K562 (cell line): ENCODE measurements around the gene TCF7.

Source experiments
- ARID4B ChIP-seq: sonication (generic); formaldehyde crosslinking; IDR thresholded peaks from 2 replicates; pipeline ENCODE4 v1.8.0; 2022; ENCODE audit warnings: mild to moderate bottlenecking, missing genetic modification reagents
- CTCF ChIP-seq, 3 experiments: IDR thresholded peaks in 2 of 3; conservative IDR thresholded peaks in 1 of 3; 2 replicates each; pipeline ENCODE4 v1.5.1; 2011 to 2012; ENCODE audit warnings: low read length in 3 of 3, mild to moderate bottlenecking in 3 of 3, control low read depth in 2 of 3, improper control_type of control experiment in 1 of 3, inconsistent platforms in 1 of 3, low read depth in 1 of 3, mixed read lengths in 1 of 3, moderate library complexity in 1 of 3; ENCODE audit not compliant: insufficient read depth in 2 of 3
- L3MBTL2 ChIP-seq: fragments of 450-650 bp; IDR thresholded peaks from 2 replicates; pipeline ENCODE4 v1.6.1; 2016; ENCODE audit warnings: mild to moderate bottlenecking, moderate library complexity
- MAFF ChIP-seq: IDR thresholded peaks from 2 replicates; pipeline ENCODE4 v1.6.1; 2012; ENCODE audit warnings: low read length, improper control_type of control experiment
- NFRKB ChIP-seq: fragments of 450-650 bp; IDR thresholded peaks from 2 replicates; pipeline ENCODE4 v1.6.1; 2016; ENCODE audit warnings: low read depth
- POLR2A ChIP-seq: fragments of 450-650 bp; conservative IDR thresholded peaks from 2 replicates; pipeline ENCODE4 v1.6.1; 2016
- POLR2AphosphoS5 ChIP-seq: IDR thresholded peaks from 2 replicates; pipeline ENCODE4 v1.6.1; 2011; ENCODE audit warnings: mild to moderate bottlenecking, low read depth, low read length, moderate library complexity; ENCODE audit not compliant: control insufficient read depth, insufficient read depth
- SRF ChIP-seq, 2 experiments: fragments of 250-450, 450-650 bp in 1 of 2; sonication (Bioruptor Pico) in 1 of 2; sonication (generic) in 1 of 2; formaldehyde crosslinking; IDR thresholded peaks; 2 replicates each; pipeline versions ENCODE4 v1.5.0 to v1.5.1; 2020 to 2022; ENCODE audit warnings: mild to moderate bottlenecking in 1 of 2, missing genetic modification reagents in 1 of 2
- STAT5B ChIP-seq: fragments of 250-450 bp; sonication (Bioruptor Pico); IDR thresholded peaks from 2 replicates; pipeline ENCODE4 v1.8.0; 2021; ENCODE audit warnings: mild to moderate bottlenecking, inconsistent platforms
- TEAD2 ChIP-seq: fragments of 450-650 bp; IDR thresholded peaks from 2 replicates; pipeline ENCODE4 v1.6.1; 2016; ENCODE audit warnings: missing genetic modification characterization, control low read depth, missing compliant biosample characterization
- ZBTB40 ChIP-seq, 2 experiments: fragments of 450-650 bp in 1 of 2; sonication (generic) in 1 of 2; formaldehyde crosslinking in 1 of 2; IDR thresholded peaks; 2 replicates each; pipeline versions ENCODE4 v1.7.1 to v1.9.0; 2016 to 2022; ENCODE audit warnings: inconsistent platforms in 1 of 2, mild to moderate bottlenecking in 1 of 2, missing genetic modification reagents in 1 of 2
- ZNF274 ChIP-seq: IDR thresholded peaks from 2 replicates; pipeline ENCODE4 v1.6.1; 2011; ENCODE audit warnings: low read depth, mild to moderate bottlenecking, low read length, moderate library complexity, borderline replicate concordance
- ZZZ3 ChIP-seq: fragments of 450-650 bp; IDR thresholded peaks from 2 replicates; pipeline ENCODE4 v1.6.1; 2016; ENCODE audit warnings: antibody characterized with exemption, mild to moderate bottlenecking, moderate library complexity

- TF ChIP-seq POLR2A (no peak), STAT5B (CRISPR knock-in tag) (no peak), ZNF274 (no peak), SRF (CRISPR knock-in tag; IDR thresholded peaks at IDR 0.05) (no peak), L3MBTL2 (no peak), ZZZ3 (no peak), ARID4B (CRISPR knock-in tag) (no peak), ZBTB40 (IDR thresholded peaks at IDR 0.05) (no peak), ZBTB40 (CRISPR knock-in tag; IDR thresholded peaks at IDR 0.05) (no peak), MAFF (no peak), NFRKB (no peak), CTCF (IDR thresholded peaks at IDR 0.05 in 2 of 3, conservative IDR thresholded peaks at IDR 0.05 in 1 of 3; ENCODE audit: insufficient read depth in 2 of 3, low read depth in 1 of 3, low read length in 3 of 3) (no peak), TEAD2 (tag) (no peak), POLR2AphosphoS5 (no peak)
Observed at GRCh38 chr5:134143944-134144941, 29.8 kb downstream of the TCF7 start.
